Gastrocnemius medialis (tissue), 4 donors: ENCODE data around the gene BLTP3A. TPM values are rescaled to one million over a fixed set of nuclear protein-coding genes. Genes with fewer than 3 reads are reported as not detected.
"Not testable (repeated sequence)": the region's sequence is repeated elsewhere in the genome, so short reads cannot be mapped to it uniquely, and the experiment has no call there.

Experiments used
- ATAC-seq, 2 donors: fragments of 150-250 bp; one replicate each; pipeline ENCODE4 v1.9.1; 2016
- DNase-seq, 2 donors: peaks; one replicate each; pipeline ENCODE4 v3.0.0-alpha.2; 2019
- H3K27ac ChIP-seq, 4 donors: fragments of 200-600 bp; sonication (generic); 1 replicate in 1 of 4; 2 replicates in 3 of 4; pipeline ENCODE4 v1.5.1; 2016 to 2018; ENCODE audit warnings: mild to moderate bottlenecking in 2 of 4, moderate library complexity in 1 of 4
- H3K27me3 ChIP-seq, 3 donors: fragments of 200-600 bp; sonication (generic) in 2 of 3; 1 replicate in 1 of 3; 2 replicates in 2 of 3; pipeline versions ENCODE4 v1.5.1 to v1.6.0; 2016 to 2019; ENCODE audit warnings: mild to moderate bottlenecking in 1 of 3, moderate library complexity in 1 of 3
- H3K36me3 ChIP-seq, 2 donors: fragments of 200-600 bp; sonication (generic) in 1 of 2; one replicate each; pipeline ENCODE4 v1.5.1; 2017 to 2018
- H3K4me1 ChIP-seq, 2 donors: fragments of 200-600 bp; sonication (generic) in 1 of 2; one replicate each; pipeline ENCODE4 v1.5.1; 2016 to 2017; ENCODE audit warnings: mild to moderate bottlenecking in 2 of 2
- H3K4me3 ChIP-seq, 4 donors: fragments of 200-600 bp; sonication (generic) in 3 of 4; 1 replicate in 1 of 4; 2 replicates in 3 of 4; pipeline ENCODE4 v1.5.1; 2016 to 2019; ENCODE audit warnings: mild to moderate bottlenecking in 2 of 4
- H3K9me3 ChIP-seq, 3 donors: fragments of 200-600 bp; sonication (generic) in 2 of 3; 1 replicate in 1 of 3; 2 replicates in 2 of 3; pipeline ENCODE4 v1.5.1; 2016 to 2019
- POLR2A ChIP-seq, 2 donors: fragments of 450-650 bp; IDR thresholded peaks; one replicate each; pipeline ENCODE4 v1.6.1; 2017; ENCODE audit warnings: antibody characterized with exemption in 2 of 2, mild to moderate bottlenecking in 2 of 2, moderate library complexity in 2 of 2
- in situ Hi-C, 4 donors: fragments of 200-750 bp; cut with MboI; loops; one replicate each; pipeline versions ENCODE4 v1.15.0 to v1.8.0; 2017; ENCODE audit warnings: low sequenced_read_pairs in 4 of 4
- intact Hi-C: fragments of 100-400 bp; cut with DNase I; formaldehyde crosslinking; loops from one replicate; pipeline ENCODE4 v1.15.1; 2023; ENCODE audit warnings: low total_unique reads
- total RNA-seq, 4 donors: library from RNA; depleted of rRNA; stranded (reverse); fragments of >200 nt; gene quantifications; one replicate each; pipeline versions ENCODE4 v1.1.0 to v1.2.3, GENCODE V29; 2016
- TF ChIP-seq, protein P1 (sequence below), 5 experiments: fragments of 450-650 bp in 3 of 5; fragments of 200-600 bp in 2 of 5; sonication (generic) in 2 of 5; IDR thresholded peaks in 4 of 5; conservative IDR thresholded peaks in 1 of 5; 1 replicate in 4 of 5; 2 replicates in 1 of 5; pipeline ENCODE4 v1.5.1; 2016 to 2019; ENCODE audit warnings: antibody characterized with exemption in 5 of 5, mild to moderate bottlenecking in 3 of 5, moderate library complexity in 3 of 5

Gene BLTP3A
- total RNA-seq, 4 donors from 2014 or later: 19.9 to 36.0 (median 23.2) TPM

DNA sequence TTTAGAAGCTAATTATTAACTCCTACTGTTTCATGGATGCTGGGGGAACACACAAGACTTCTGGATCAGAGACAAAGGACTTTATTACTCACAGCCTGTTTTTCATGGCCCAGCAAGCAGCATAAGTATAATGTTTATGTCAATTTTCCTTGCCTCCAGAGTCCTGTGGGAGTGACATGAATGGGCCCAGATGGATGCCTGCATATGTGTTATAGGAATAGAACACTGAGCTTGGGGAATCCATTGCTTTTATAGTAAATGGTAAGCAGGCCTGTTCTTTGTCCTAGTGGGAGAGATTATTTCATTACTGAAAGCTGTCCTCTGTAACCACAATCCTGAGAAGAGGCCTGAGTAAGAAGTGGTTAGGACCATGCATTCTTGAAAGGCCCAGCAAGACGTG, 25.6 kb downstream of the BLTP3A start:
- no peak for ATAC-seq
- Histone ChIP-seq H3K27ac (no peak overlapping the region), H3K4me1 (peaks cover 19 to 36% of the 10 kb centered on the region in 2 donors), H3K4me3 (no peak overlapping the region), H3K36me3 (peaks cover 0 to 9% of the 10 kb centered on the region in 2 donors), H3K27me3 (no peaks in the 10 kb centered on the region), H3K9me3 (no peaks in the 10 kb centered on the region)
- intact Hi-C loops: no loop called here
- no peak for DNase-seq
- in situ Hi-C loops: no loop called here
- TF ChIP-seq, protein P1, sequence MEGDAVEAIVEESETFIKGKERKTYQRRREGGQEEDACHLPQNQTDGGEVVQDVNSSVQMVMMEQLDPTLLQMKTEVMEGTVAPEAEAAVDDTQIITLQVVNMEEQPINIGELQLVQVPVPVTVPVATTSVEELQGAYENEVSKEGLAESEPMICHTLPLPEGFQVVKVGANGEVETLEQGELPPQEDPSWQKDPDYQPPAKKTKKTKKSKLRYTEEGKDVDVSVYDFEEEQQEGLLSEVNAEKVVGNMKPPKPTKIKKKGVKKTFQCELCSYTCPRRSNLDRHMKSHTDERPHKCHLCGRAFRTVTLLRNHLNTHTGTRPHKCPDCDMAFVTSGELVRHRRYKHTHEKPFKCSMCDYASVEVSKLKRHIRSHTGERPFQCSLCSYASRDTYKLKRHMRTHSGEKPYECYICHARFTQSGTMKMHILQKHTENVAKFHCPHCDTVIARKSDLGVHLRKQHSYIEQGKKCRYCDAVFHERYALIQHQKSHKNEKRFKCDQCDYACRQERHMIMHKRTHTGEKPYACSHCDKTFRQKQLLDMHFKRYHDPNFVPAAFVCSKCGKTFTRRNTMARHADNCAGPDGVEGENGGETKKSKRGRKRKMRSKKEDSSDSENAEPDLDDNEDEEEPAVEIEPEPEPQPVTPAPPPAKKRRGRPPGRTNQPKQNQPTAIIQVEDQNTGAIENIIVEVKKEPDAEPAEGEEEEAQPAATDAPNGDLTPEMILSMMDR (IDR thresholded peaks at IDR 0.05 in 4 of 5, conservative IDR thresholded peaks at IDR 0.05 in 1 of 5): no peak
- no peak for TF ChIP-seq POLR2A (IDR thresholded peaks at IDR 0.05)

DNA sequence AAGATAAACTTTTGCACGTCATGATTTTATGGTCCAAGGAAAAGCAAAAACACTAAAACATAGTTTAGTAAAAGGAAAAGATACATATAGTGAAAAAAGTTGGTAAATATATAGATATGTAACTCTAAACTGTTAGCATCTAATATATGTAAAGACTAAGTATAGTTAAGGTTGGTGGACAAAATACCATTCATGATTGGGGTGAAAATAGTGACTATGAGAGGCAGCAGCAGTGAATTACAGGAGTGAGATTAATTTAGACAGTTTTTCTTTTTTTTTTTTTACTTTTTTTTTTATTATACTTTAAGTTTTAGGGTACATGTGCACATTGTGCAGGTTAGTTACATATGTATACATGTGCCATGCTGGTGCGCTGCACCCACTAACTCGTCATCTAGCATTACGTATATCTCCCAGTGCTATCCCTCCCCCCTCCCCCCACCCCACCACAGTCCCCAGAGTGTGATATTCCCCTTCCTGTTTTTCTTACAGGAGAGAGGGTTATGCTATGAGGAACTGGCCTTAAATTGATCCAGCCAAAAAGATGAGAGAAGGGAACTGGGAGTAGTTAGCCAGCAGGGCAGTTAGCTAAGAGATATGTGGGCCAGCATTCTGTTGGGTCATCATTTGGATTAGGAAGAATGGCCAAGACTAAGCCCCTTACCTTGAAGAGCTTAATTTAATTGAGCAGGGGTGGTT, 27.1 kb downstream of the BLTP3A start:
- Histone ChIP-seq H3K36me3 (peaks cover 0 to 22% of the 10 kb centered on the region in 2 donors), H3K27ac (peak overlapping the region in 3 of 4 donors; percentile 19 to 56 (median 34)), H3K4me1 (peaks cover 13 to 23% of the 10 kb centered on the region in 2 donors)
- in situ Hi-C loops, H3K4me3 ChIP-seq, H3K9me3 ChIP-seq, H3K27me3 ChIP-seq, intact Hi-C loops, DNase-seq: not testable (repeated sequence)
- ATAC-seq: peak in 1 of 2 donors; percentile 55

DNA sequence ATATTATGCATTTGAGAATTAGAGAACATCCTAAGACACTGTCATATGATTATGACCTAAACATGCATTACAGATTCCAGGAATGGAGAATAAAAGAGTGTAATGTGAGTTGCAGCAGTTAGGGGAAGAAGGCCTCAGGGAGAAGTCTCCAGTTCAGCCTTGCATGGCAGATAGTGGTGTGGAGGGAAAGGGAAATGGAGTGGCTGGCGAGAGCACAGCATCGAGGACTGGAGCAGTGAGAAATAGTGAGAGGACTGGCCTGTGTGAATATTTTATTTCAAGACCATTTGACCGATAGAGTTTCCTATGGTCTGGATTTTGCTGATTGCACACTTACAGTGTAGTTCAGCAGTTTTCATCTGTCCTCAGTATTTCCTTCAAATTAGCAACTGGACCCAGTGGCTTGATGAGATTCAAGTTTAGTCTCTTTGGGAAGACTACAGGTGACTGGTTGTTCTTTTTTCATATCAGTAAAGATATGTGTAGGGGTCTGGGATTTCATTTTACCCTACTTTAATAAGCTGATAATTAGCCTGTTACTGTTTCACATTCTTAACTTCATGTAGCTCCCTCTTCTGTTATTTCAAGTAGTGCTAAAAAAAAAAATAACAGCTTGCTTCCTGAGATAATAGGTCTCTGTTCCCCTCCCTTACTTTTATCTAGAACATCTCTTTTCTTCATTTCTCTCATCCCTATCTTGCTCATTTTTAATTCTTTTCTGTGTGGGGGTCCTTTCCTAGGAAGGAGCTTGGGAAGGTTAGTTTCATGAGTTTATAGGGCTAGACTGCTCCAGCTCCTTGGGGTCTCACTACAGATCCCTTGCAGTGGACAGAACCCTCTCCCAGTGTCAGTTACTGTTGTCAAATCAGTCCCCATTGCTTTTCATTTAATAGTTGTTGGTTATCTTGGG, 27.9 kb downstream of the BLTP3A start:
- no peak for DNase-seq
- peak overlapping the region in 3 of 4 donors; percentile 19 to 56 (median 34) for H3K27ac ChIP-seq
- TF ChIP-seq POLR2A (IDR thresholded peaks at IDR 0.05): no peak
- TF ChIP-seq, protein P1 (IDR thresholded peaks at IDR 0.05 in 4 of 5, conservative IDR thresholded peaks at IDR 0.05 in 1 of 5): no peak
- ATAC-seq: no peak
- in situ Hi-C loops (no loop called here), intact Hi-C loops (no loop called here)
- no peaks in the 10 kb centered on the region for H3K27me3 ChIP-seq
- no peaks in the 10 kb centered on the region for H3K9me3 ChIP-seq
- H3K4me1 ChIP-seq: peaks cover 13 to 23% of the 10 kb centered on the region in 2 donors
- peaks cover 0 to 29% of the 10 kb centered on the region in 2 donors for H3K36me3 ChIP-seq
- no peak overlapping the region for H3K4me3 ChIP-seq

DNA sequence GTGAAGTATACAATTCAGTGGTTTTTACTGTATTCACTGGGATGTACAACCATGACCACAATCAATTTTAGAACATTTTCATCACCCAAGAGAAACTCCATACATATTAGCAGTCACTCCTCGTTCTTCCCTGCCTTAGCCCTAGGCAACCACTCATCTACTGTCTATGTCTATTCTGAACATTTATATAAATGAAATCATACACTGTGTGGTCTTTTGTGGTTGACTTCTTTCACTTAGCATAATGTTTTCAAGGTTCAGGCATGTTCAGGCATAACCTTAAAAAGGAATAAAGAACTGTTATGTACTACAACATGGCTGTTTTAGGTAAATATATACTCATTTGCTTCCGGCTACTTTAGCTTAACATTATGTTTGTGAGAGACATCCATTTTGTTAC, 37.3 kb downstream of the BLTP3A start:
- Histone ChIP-seq H3K9me3 (no peaks in the 10 kb centered on the region), H3K36me3 (peaks cover 0 to 32% of the 10 kb centered on the region in 2 donors), H3K4me1 (no peaks in the 10 kb centered on the region), H3K27me3 (no peaks in the 10 kb centered on the region), H3K27ac (no peak overlapping the region), H3K4me3 (no peak overlapping the region)
- in situ Hi-C loops (no loop called here), intact Hi-C loops (no loop called here)
- DNase-seq (no peak), ATAC-seq (no peak)
- TF ChIP-seq POLR2A (IDR thresholded peaks at IDR 0.05): no peak
- TF ChIP-seq, protein P1 (IDR thresholded peaks at IDR 0.05 in 4 of 5, conservative IDR thresholded peaks at IDR 0.05 in 1 of 5): no peak

DNA sequence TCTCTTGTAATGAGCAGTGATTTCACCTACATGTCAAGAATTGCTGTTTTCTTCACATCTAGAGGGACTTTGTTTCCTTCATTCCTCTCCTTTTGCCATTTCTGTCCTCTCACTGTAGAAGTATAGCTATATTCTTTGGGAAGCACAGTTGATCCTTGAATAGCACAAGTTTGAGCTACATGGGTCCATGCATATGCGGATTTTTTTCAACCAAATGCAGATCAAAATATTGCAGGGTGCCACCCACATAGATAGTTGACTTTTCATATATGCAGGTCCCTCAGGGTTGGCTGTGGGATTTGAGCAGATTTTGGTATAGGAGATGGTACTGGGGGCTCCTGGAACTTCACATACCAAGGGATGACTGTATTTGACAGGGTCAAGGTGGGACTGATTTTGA, 41.1 kb downstream of the BLTP3A start:
- H3K27me3 ChIP-seq: no peaks in the 10 kb centered on the region
- TF ChIP-seq POLR2A (IDR thresholded peaks at IDR 0.05): no peak
- TF ChIP-seq, protein P1 (IDR thresholded peaks at IDR 0.05 in 4 of 5, conservative IDR thresholded peaks at IDR 0.05 in 1 of 5): no peak
- ATAC-seq (no peak), DNase-seq (no peak)
- no peaks in the 10 kb centered on the region for H3K9me3 ChIP-seq
- H3K4me1 ChIP-seq: peaks cover 0 to 10% of the 10 kb centered on the region in 2 donors
- no peak overlapping the region for H3K27ac ChIP-seq
- H3K4me3 ChIP-seq: no peak overlapping the region
- intact Hi-C loops (no loop called here), in situ Hi-C loops (no loop called here)
- peaks cover 7 to 32% of the 10 kb centered on the region in 2 donors for H3K36me3 ChIP-seq
